NCI-H82 treated with DMSO at 0.1 percent for 48 hours (cell line): ENCODE data around the gene LY6G6C.
A peak's percentile ranks its signal among the peaks of the same experiment; 100 is the strongest.

Experiments
- DNase-seq: peaks from one replicate; lab custom pipeline; 2025; ENCODE audit not compliant: unreplicated experiment; lab: John Stamatoyannopoulos, UW

LY6G6C gene

DNA sequence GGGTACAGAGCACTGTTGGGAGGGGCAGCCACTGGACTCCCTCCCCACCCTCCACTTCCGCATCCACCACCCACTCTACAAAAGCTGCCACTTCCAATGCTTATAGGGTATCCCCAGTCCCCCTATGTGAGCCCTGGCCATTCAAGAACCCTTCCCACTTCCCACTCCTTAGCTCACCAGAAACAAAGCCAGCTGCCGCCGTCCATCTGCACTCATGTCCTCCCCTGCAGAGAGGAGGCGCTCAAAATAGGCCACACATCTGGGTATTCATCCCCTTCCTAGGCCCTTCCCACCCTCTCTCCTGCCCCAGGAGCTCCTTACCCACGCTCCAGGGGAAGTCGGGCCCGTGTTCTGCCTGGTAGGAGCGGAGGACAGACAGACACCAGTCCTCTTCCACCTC is 34.2 kb downstream of the LY6G6C start:
- no peak for DNase-seq

GRCh38 chr6:31686483-31686882 is 35.1 kb downstream of the LY6G6C start:
- DNase-seq, result no peak

DNA sequence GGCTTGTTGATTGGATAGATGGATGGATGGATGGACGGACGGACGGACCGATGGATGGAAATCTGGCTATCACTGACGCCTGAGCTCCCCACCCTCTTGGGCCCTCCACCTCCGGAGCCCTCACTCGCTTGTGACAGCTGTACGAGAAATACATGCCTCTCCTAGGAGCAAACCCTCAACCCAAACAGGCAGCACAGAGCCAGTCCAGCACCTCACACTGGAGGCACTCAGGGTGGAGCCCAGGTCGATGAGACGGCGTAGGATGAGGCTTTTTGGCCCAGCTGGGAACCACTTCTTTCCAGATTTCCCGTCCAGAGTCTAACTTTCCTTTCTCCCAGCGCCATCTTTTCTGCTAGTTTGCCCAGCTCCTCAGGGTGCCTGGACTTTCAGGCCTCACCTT is 38.0 kb downstream of the LY6G6C start:
- DNase-seq, result no peak

DNA sequence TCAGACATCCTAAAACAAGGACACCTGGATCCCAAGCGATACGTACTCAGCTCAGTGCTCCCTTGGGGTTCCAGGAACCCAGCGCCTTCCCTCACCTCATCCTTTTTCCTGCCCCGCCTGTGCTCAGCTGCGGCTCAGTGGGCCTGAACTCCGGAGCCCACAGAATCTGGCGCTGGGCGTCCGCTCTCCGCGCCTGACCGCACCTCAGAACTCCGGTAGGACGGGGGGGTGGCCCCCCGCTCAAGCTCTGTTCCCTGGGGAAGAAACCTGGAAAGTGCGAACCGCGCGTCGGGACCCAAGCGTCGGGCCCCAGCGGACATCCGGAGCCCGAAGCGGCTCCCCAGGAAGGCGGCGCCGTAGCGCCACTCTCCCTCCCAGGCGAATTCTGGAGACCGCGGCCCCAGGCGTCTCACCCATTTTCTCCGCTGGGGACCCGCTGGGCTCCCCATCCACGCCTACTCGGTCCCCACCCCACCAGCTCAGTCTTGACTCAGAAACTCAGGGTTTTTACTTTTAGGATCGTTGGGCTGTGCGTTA is 40.3 kb downstream of the LY6G6C start:
- no peak for DNase-seq

GRCh38 chr6:31680226-31681134 is 41.1 kb downstream of the LY6G6C start, which contains the start of gene LY6G5C:
Gene LY6G5C, minus strand, starts transcription at chr6:31681067. Its CDS starts 694 bp downstream, at chr6:31680373.
- peak; percentile 76 for DNase-seq

DNA sequence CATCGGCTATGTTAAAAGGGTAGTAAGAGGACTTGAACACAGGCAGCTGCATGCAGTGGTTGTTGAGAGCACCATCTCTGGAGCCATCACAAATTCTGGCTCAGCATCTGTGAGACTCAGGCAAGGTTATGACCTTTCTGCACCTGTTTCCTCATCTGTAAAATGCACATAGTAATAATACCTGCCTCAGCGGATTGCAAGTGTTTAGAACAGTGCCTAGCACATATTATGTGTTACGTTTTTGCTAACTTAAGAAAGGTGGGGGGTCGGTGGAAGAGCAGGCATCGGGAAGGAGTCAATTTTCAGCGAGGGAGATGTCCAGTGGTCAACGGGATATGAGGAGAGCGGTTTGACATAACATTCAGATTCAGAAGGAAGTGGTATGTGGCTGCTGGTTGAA is 43.6 kb downstream of the LY6G6C start:
- no peak for DNase-seq

GRCh38 chr6:31676904-31677303 is 44.6 kb downstream of the LY6G6C start:
- no peak for DNase-seq

- DNase-seq, result no peak
These were observed 45.1 kb downstream of the LY6G6C start for GRCh38 chr6:31676322-31676903.

DNA sequence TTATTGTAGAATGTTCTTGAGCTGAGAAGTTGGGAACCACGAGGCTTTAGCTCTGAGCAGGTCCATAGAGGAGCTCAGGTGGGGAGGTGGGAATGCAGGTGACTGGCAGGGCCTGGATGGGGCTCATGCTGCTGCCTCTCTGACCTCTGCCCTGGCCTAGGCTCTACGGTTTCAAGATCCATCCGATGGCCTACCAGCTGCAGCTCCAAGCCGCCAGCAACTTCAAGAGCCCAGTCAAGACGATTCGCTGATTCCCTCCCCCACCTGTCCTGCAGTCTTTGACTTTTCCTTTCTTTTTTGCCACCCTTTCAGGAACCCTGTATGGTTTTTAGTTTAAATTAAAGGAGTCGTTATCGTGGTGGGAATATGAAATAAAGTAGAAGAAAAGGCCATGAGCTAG is 51.9 kb downstream of the LY6G6C start, which contains the start of gene LY6G5B:
LY6G5B (plus strand) TSS at position 301 of the 400 bp plus-strand sequence. CDS start 975 bp downstream, outside the sequence.
- DNase-seq, result no peak
